Measurements from ENCODE around the gene RGS16.

The RGS16 gene

DNA sequence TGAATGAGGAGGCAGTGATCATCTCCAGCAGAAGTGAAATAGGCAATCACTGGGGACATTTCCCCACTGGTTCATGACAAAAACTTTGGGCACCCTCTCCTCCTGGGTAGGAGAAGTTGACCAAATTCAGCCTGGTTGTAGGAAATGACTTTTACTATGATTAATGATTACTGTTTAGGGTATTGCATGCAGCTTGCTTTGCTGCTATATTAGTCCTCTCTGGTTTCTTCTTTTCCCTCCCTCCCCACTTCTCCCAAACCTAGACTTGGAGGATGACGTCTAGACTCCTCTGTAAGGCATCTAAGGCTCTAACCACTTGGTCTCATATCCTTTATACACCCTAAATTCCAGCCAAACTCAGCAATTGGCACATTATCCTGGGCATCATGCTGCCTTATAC lies 3.4 kb upstream of the RGS16 start:
- DNase-seq, result no peak

GRCh38 chr1:182603646-182604174 lies 479 bp downstream of the RGS16 start:
- DNase-seq, result no peak

DNA sequence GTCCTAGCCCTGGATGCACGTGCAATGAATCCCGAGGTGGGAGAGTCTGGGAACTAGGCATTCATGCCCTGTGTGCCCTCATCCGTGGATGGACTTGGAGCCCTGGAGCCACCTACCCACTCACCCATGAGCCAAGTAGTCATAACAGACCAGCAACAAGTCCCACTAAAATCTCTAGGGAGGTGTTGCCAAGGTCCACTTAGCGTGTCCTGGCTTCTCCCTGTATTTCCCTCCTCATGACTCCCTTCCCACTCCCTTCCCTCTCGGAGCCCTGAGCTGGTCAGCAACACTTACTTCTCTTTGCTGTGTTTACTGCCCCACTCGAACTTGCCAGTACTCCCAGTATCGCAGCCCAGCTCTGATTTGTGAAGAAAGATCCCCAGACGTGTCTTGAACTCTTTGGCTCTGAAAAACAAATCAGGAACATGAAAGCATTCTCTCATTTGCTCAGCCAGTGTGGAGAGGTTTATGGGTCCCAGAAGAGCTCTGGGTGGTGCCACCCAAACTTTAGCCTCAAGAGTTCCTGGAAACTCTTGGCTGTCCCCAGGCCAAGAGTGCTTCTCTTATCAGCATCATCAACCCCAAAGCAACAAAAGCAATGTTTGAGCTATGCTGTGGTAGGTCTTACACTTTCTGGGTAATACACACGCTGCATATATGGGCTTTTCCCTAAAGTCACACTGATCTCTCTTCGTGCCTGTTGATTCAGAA lies 1.1 kb downstream of the RGS16 start:
- no peak for DNase-seq

GRCh38 chr1:182601913-182602312 lies 2.3 kb downstream of the RGS16 start:
- DNase-seq, result no peak

DNA sequence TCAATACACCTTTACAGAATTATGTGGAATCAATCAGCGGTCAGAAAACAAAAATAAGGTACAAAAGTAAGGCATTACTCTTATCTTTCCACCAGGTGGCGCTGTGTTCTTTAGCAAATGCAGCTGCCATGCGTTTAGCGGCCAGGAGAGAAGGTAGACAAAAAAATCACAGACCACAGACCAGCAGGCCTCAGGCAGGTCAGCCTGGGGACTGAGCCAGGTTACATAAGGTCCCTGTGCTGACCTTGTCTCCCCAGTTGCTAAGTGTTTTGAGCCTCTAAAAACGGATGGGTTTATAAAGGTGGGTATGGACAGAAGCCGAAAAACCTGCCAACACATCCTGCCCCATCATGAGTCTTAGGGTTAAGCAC lies 2.8 kb downstream of the RGS16 start:
- DNase-seq, result peak; percentile 66

- no peak for DNase-seq
These were observed 3.3 kb downstream of the RGS16 start for GRCh38 chr1:182600745-182601415.

DNA sequence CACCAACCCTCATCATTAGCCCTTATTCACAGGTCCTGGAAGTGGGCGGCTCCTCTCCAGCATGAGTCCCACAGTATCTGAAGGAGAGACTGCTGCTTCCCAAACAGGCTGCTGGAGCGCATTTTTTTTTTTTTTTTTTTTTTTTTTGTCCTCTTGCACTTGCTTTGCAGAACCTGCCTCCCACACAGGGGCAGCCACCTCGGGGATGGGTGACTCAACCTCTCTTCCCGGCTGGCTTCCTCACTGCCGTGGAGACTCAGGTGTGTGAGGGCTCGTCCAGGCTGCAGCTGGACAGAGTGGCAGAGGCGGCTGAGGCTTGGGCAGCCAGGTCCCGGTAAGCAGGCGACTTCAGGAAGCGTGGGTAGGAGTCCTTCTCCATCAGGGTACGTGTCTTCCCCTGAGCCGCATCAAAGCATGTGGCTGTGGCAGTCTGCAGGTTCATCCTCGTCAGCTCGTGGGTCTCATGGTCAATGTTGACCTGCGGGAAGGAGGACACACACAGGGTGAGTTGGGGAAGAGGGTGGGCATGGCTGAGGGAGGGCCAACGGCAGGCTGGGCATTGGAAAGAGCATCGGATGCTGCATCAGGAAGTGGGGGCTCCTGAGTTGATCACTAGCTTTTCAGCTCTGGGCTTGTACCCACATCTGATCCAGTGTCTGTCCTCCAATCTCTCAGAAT lies 4.0 kb downstream of the RGS16 start:
- DNase-seq, result no peak

DNA sequence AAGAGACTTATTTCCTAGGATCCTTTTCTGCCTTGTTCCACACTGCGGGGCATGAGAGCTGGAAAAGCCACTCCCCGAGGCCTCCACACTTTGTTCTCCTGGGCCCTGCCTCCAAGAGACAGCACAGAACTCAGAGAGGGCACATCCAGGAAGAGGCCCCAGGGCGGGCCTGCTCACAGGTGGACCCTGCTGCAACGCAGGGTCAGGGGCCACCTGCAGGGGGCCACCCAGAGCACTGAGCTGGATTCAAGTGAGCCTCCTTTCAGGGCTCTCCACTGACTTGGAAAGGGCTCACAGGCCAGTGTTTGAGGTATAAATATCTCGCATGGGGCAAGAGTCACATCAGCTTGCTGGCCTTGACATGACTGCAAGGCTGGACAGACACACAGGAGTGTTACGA lies 4.8 kb downstream of the RGS16 start:
- no peak for DNase-seq

DNA sequence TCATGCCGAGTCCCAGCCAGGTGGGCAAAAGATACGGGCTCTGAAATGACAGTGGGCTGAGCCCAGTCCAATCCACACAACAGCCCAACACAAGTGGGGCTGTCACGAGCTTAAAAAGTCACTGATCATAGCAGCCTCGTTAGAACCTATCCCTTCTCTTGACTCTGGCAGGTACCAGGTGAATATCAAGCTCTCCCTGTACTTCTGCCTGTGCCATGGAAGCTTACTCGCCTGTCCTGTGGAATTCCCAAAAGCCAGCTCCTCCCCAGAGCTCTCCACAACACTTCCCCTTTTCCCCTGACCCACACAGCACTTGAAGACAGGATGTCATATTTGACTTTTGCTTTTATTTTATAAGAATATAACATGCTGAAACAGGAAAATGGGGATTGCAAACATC lies 5.9 kb downstream of the RGS16 start:
- no peak for DNase-seq

- no peak for DNase-seq
These were observed 7.3 kb downstream of the RGS16 start for GRCh38 chr1:182596934-182597333.

GRCh38 chr1:182595641-182596240 lies 8.4 kb downstream of the RGS16 start:
- no peak for DNase-seq

- DNase-seq, result no peak
These were observed 14.3 kb downstream of the RGS16 start for GRCh38 chr1:182589931-182590330.

DNA sequence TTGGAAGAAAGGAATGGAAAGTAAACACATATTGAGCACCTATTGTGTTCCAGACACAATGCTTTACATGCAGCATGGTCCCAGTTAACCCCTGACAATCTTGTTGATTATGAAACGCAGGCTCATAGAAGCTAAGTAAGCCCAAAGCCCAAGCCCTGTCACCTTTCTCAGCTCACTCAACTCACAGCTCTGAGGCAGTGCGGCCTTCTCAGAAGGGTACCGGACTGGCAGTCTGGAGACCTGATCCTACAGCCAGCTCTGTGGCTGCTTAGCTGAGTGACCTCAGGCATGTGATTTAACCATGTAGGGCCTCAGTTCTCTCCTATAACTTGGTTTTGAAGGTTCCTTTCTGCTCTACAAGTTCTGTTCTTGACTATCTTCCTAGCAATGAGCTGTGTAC lies 14.7 kb downstream of the RGS16 start:
- DNase-seq, result no peak

DNA sequence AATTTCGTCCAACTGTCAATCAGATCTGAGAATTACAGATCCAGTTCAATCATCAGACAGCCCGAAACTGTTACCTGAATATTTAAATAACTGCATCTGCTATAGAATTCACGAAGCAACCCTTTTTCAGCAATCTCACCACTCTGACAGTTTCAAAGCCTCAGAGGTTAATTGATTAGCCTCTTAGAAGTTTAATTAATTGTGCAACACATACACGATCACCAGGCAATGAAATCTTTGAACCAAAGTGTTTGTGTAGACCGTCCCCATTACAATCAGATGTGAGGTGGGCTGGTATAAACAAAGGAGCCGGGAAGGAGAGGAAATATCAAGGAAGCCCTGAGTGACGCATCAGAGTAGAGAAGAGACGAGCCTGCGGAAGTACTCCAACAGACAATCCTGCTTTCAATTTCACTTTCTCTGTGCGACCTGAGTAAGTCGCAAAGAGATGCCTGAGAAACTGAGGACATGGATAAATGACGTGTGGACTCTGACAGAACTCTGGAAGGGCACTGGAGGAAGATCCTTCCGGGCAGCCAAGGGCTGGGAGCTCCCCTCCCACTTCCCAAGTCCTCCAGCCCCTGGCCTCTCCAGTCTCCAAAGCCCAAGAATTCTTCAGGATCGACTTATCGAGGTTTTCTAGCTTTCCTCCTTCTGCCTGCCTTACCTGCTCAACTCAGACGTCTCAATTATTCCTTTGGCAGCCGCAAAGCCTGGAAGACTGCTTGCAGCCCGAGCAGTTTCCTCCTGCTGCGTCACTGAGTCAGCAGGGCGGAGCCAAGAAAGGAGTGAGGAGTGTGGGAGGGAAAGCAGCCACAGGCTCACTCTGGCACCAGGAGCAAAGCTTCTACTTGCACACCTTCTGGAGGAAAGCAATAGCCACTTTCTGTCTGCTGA lies 15.4 kb downstream of the RGS16 start, which contains the start of gene RNASEL:
Gene RNASEL (minus strand): TSS at position 757 of the 897 bp plus-strand sequence. CDS start 2,450 bp downstream, outside the sequence.
- no peak for DNase-seq

DNA sequence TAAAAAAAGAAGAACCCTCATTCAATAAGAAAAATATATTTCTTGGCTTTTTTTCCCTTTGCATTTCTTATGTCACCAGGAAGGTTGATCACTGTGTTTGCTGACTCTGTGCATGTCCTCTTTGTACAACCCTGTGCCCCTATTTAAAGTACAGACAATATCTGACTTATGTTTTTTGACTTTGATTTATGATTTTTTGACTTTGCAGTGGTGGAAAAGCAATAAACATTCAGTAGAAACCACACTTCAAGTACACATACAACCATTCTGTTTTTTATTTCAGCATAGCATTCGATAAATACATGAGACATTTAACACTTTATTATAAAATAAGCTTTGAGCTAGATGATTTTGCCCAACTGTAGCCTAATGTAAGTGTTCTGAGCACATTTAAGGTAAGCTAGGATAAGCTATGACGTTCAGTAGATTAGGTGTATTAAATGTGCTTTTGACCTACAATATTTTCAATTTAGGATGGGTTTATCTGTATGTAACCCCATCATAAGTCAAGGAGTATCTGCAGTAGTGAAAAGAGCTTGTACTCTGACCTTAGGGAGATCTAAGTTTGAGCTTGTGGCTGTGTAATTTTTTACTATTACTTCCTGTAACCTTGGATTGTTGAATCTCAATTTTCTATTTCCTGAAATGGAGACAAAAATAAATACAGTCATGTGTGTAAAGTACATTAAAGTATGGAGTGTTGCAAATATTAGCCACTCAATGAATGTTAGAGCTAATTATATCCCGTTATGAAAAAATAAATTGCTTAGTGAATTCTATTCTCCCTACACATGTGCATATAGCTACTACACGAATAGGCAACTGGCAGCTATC lies 16.3 kb downstream of the RGS16 start:
- DNase-seq, result no peak

DNA sequence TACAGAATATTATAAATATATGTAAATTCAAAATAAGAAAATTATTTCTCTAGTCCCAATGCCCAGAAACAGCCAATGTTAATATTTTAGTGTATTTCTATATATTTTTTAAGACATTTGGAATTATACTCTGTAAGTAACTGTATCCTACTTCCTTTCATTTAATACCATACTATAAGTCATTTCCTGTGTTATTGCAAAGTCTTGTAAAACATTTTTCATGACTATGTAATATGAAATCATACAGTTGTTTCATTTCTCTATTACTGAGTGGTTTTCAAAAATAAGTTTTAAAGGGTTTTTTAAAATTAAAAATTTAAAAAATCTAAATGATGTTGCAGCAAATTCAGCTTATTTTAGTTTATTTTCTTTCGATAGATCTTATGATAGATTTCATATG lies 17.1 kb downstream of the RGS16 start:
- no peak for DNase-seq

GRCh38 chr1:182586380-182586779 lies 17.8 kb downstream of the RGS16 start:
- no peak for DNase-seq

DNA sequence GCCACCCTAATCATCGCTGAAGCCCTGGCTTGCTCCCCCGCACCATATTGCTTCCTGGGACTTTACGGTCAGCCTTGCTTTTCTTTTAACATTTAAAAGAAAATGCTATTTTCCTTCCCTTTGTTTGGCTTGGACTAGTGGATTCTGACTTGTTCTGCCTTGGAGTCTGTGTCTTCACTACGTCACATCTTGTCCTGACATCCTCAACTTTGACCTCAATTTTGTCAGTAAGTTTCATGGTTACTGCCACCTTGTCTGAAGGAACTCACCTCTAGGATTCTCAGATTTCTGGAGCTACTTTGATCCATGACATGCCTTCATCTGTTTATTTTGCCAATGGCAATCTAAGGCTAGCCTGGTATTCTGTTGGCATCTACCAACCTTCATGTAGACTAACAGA lies 19.4 kb downstream of the RGS16 start:
- no peak for DNase-seq

GRCh38 chr1:182580736-182581135 lies 23.5 kb downstream of the RGS16 start:
- DNase-seq, result no peak

- DNase-seq, result no peak
These were observed 28.5 kb downstream of the RGS16 start for GRCh38 chr1:182575540-182576149.

- no peak for DNase-seq
These were observed 30.0 kb downstream of the RGS16 start for GRCh38 chr1:182574156-182574555.
